Stimulated activated memory B cell treated with anti-CD40 and anti-IgM and Interleukin-4, amounts not matched to agents 10 μg/mL and 1 μg/mL and 100 μg/mL, for 72 hours (primary cell): Measurements from ENCODE around the gene PDZD7.

Experiments
- ATAC-seq: fragments of 150-1000 bp; cut with Tn5 transposase; 2 replicates; pipeline ENCODE4 v1.10.0; 2021
- H3K27ac Mint-ChIP-seq: one replicate; pipeline ENCODE4 v1.8.0; 2022; ENCODE audit warnings: mild to moderate bottlenecking, mixed read lengths
- H3K27me3 Mint-ChIP-seq: one replicate; pipeline ENCODE4 v1.8.0; 2022; ENCODE audit warnings: mixed read lengths
- H3K36me3 Mint-ChIP-seq: one replicate; pipeline ENCODE4 v1.8.0; 2022; ENCODE audit warnings: mixed read lengths
- H3K4me1 Mint-ChIP-seq: one replicate; pipeline ENCODE4 v1.8.0; 2022; ENCODE audit warnings: mixed read lengths
- H3K4me3 Mint-ChIP-seq: one replicate; pipeline ENCODE4 v1.8.0; 2022; ENCODE audit warnings: mild to moderate bottlenecking, moderate library complexity, mixed read lengths
- H3K9me3 Mint-ChIP-seq: one replicate; pipeline ENCODE4 v1.8.0; 2022; ENCODE audit warnings: mixed read lengths

PDZD7 gene

GRCh38 chr10:101031128-101031795 lies at the start of gene PDZD7, which contains the start of gene SFXN3:
PDZD7 (minus strand) TSS chr10:101031129; CDS start chr10:101030219, 910 bp downstream.
SFXN3 (plus strand) TSS chr10:101031234; CDS start chr10:101034695, 3,461 bp downstream.
- peak within 1 kb of the TSS; percentile 90 for H3K4me3 Mint-ChIP-seq
- peaks cover 33% of the 10 kb centered on the region for H3K27me3 Mint-ChIP-seq
- H3K4me1 Mint-ChIP-seq: peaks cover 23% of the 10 kb centered on the region
- peaks cover 5% of the 10 kb centered on the region for H3K36me3 Mint-ChIP-seq
- H3K27ac Mint-ChIP-seq: peak within 1 kb of the TSS; percentile 63
- H3K9me3 Mint-ChIP-seq: no peaks in the 10 kb centered on the region
- ATAC-seq: peak; percentile 95

- peaks cover 66% of the 10 kb centered on the region for H3K27me3 Mint-ChIP-seq
- H3K9me3 Mint-ChIP-seq: no peaks in the 10 kb centered on the region
- no peaks in the 10 kb centered on the region for H3K4me1 Mint-ChIP-seq
- no peaks in the 10 kb centered on the region for H3K36me3 Mint-ChIP-seq
- no peak overlapping the region for H3K27ac Mint-ChIP-seq
- no peak for ATAC-seq
- H3K4me3 Mint-ChIP-seq: no peak overlapping the region
These were observed 48.9 kb upstream of the PDZD7 start for GRCh38 chr10:101079874-101080273.

GRCh38 chr10:101076630-101077029 lies 45.7 kb upstream of the PDZD7 start:
- no peak for ATAC-seq
- Mint-ChIP-seq H3K4me3 (no peak overlapping the region), H3K36me3 (no peaks in the 10 kb centered on the region), H3K27me3 (peaks cover 57% of the 10 kb centered on the region), H3K27ac (no peak overlapping the region), H3K4me1 (peaks cover 23% of the 10 kb centered on the region), H3K9me3 (no peaks in the 10 kb centered on the region)

- Mint-ChIP-seq H3K4me3 (no peak overlapping the region), H3K27ac (no peak overlapping the region), H3K9me3 (no peaks in the 10 kb centered on the region), H3K4me1 (peaks cover 32% of the 10 kb centered on the region), H3K36me3 (no peaks in the 10 kb centered on the region), H3K27me3 (peaks cover 48% of the 10 kb centered on the region)
- no peak for ATAC-seq
These were observed 44.8 kb upstream of the PDZD7 start for GRCh38 chr10:101075775-101076174.

- H3K4me3 Mint-ChIP-seq: no peak overlapping the region
- peaks cover 37% of the 10 kb centered on the region for H3K4me1 Mint-ChIP-seq
- no peaks in the 10 kb centered on the region for H3K36me3 Mint-ChIP-seq
- H3K9me3 Mint-ChIP-seq: no peaks in the 10 kb centered on the region
- H3K27me3 Mint-ChIP-seq: peaks cover 28% of the 10 kb centered on the region
- no peak for ATAC-seq
- no peak overlapping the region for H3K27ac Mint-ChIP-seq
These were observed 42.7 kb upstream of the PDZD7 start for GRCh38 chr10:101073631-101074030.

- ATAC-seq: no peak
- Mint-ChIP-seq H3K27ac (peak overlapping the region; percentile 65), H3K4me3 (no peak overlapping the region), H3K27me3 (peaks cover 21% of the 10 kb centered on the region), H3K9me3 (no peaks in the 10 kb centered on the region), H3K4me1 (peaks cover 37% of the 10 kb centered on the region), H3K36me3 (no peaks in the 10 kb centered on the region)
These were observed 42.0 kb upstream of the PDZD7 start for GRCh38 chr10:101072923-101073322.

GRCh38 chr10:101071885-101072433 lies 41.0 kb upstream of the PDZD7 start:
- no peaks in the 10 kb centered on the region for H3K9me3 Mint-ChIP-seq
- H3K4me1 Mint-ChIP-seq: peaks cover 45% of the 10 kb centered on the region
- H3K27me3 Mint-ChIP-seq: peaks cover 29% of the 10 kb centered on the region
- no peaks in the 10 kb centered on the region for H3K36me3 Mint-ChIP-seq
- no peak overlapping the region for H3K4me3 Mint-ChIP-seq
- no peak for ATAC-seq
- peak overlapping the region; percentile 65 for H3K27ac Mint-ChIP-seq

GRCh38 chr10:101071267-101071884 lies 40.4 kb upstream of the PDZD7 start:
- Mint-ChIP-seq H3K4me1 (peaks cover 47% of the 10 kb centered on the region), H3K27ac (peak overlapping the region; percentile 65), H3K36me3 (no peaks in the 10 kb centered on the region), H3K4me3 (peak overlapping the region; percentile 0), H3K27me3 (peaks cover 33% of the 10 kb centered on the region), H3K9me3 (no peaks in the 10 kb centered on the region)
- peak; percentile 77 for ATAC-seq

GRCh38 chr10:101070098-101070497 lies 39.2 kb upstream of the PDZD7 start:
- no peak for ATAC-seq
- Mint-ChIP-seq H3K27me3 (peaks cover 30% of the 10 kb centered on the region), H3K27ac (peak overlapping the region; percentile 65)

GRCh38 chr10:101069441-101069840 lies 38.5 kb upstream of the PDZD7 start:
- H3K4me1 Mint-ChIP-seq: peaks cover 53% of the 10 kb centered on the region
- ATAC-seq: no peak
- no peaks in the 10 kb centered on the region for H3K9me3 Mint-ChIP-seq

More at GRCh38 chr10:101070098-101070497, 39.2 kb upstream of the PDZD7 start:
- no peaks in the 10 kb centered on the region for H3K36me3 Mint-ChIP-seq
- peaks cover 53% of the 10 kb centered on the region for H3K4me1 Mint-ChIP-seq
- H3K9me3 Mint-ChIP-seq: no peaks in the 10 kb centered on the region
- no peak overlapping the region for H3K4me3 Mint-ChIP-seq

GRCh38 chr10:101067356-101068083 lies 36.6 kb upstream of the PDZD7 start:
- Mint-ChIP-seq H3K27me3 (peaks cover 35% of the 10 kb centered on the region), H3K27ac (peak overlapping the region; percentile 73), H3K4me1 (peaks cover 55% of the 10 kb centered on the region), H3K4me3 (peak overlapping the region; percentile 92), H3K36me3 (no peaks in the 10 kb centered on the region), H3K9me3 (no peaks in the 10 kb centered on the region)
- ATAC-seq: peak; percentile 65

More at GRCh38 chr10:101069441-101069840, 38.5 kb upstream of the PDZD7 start:
- H3K27me3 Mint-ChIP-seq: peaks cover 34% of the 10 kb centered on the region
- no peaks in the 10 kb centered on the region for H3K36me3 Mint-ChIP-seq
- no peak overlapping the region for H3K27ac Mint-ChIP-seq
- H3K4me3 Mint-ChIP-seq: no peak overlapping the region

- Mint-ChIP-seq H3K36me3 (no peaks in the 10 kb centered on the region), H3K27ac (peak overlapping the region; percentile 73), H3K4me1 (peaks cover 55% of the 10 kb centered on the region), H3K27me3 (peaks cover 35% of the 10 kb centered on the region), H3K9me3 (no peaks in the 10 kb centered on the region), H3K4me3 (peak overlapping the region; percentile 92)
- ATAC-seq: no peak
These were observed 36.0 kb upstream of the PDZD7 start for GRCh38 chr10:101066896-101067355.

- Mint-ChIP-seq H3K27ac (no peak overlapping the region), H3K36me3 (no peaks in the 10 kb centered on the region), H3K4me1 (peaks cover 55% of the 10 kb centered on the region), H3K4me3 (peak overlapping the region; percentile 71), H3K9me3 (no peaks in the 10 kb centered on the region), H3K27me3 (peaks cover 35% of the 10 kb centered on the region)
- ATAC-seq: no peak
These were observed 35.4 kb upstream of the PDZD7 start for GRCh38 chr10:101066146-101066895.

- Mint-ChIP-seq H3K27ac (no peak overlapping the region), H3K27me3 (peaks cover 35% of the 10 kb centered on the region), H3K36me3 (no peaks in the 10 kb centered on the region), H3K4me1 (peaks cover 49% of the 10 kb centered on the region), H3K4me3 (peak overlapping the region; percentile 71), H3K9me3 (no peaks in the 10 kb centered on the region)
- no peak for ATAC-seq
These were observed 34.7 kb upstream of the PDZD7 start for GRCh38 chr10:101065481-101066145.
